KG1 (cell line): ENCODE results near the gene INTS2.
"Not testable (repeated sequence)": the region's sequence is repeated elsewhere in the genome, so short reads cannot be mapped to it uniquely, and the experiment has no call there.

Experiments
- DNase-seq: peaks from one replicate; lab custom pipeline; 2025; lab: John Stamatoyannopoulos, UW

INTS2 gene

DNA sequence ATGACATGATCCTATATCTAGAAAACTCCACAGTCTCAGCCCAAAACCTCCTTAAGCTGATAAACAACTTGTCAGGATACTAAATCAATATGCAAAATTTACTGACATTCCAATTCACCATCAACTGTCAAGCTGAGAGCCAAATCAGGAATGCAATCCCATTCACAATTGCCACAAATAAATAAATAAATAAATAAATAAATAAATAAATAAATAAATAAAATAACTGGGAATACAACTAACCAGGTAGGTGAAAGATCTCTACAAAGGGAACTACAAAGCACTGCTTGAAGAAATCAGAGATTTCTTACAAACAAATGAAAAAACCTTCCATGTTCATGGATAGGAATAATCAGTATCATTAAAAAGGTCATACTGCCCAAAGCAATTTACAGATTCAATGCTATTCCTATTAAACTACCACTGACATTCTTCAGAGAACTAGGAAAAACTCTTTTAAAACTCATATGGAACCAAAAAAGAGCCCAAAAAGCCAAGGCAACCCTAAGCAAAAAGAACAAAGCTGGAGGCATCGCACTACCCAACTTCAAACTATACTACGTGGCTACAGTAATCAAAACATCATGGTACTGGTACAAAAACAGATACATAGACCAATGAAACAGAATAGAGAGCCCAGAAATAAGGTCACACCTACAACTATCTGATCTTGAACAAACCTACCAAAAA, 102.2 kb downstream of the INTS2 start:
- no peak for DNase-seq

DNA sequence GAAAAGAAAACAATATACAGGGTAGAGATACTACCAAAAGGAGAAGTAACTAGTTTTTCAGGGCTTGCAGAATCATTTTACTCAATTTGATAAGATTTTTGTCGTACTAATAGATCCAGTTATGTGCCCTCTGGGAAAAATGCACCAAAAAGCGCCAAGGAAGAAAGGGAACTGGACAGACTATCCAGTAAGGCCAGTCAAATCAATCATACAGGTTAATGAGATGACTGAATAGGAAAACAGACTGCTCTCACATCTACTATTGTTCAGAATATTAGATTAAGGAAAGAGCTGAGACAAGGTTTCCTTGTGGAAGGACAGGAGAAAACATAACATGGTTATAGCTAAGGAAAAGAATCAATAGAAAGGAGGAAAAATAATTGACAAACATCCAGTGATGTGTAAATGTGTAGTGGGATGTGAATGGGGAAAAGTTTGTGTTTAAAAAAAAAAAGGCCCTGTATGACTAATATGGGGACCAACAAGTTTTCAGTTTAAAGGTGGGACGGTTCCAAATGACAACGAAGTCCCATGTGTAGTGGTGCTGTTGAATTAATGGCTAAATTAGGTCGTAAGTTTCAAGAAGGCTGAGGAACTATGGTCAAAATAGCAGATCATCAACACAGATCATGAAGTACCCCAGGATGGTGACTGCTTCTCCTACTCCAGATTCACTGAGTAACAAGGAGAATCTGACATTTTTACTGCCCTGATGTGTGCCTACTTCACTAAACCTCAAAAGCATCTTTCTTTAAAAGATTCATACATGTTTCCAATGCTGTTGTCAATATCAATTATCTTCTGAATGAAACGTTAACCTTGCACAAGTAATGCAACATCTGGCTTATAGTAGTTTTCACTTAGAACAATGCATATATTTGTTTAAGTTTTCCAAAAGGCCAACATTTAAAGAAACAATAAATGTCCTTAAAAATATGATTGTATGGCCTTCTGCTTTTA, 105.2 kb downstream of the INTS2 start:
- DNase-seq: no peak

- DNase-seq: no peak
Observed at GRCh38 chr17:61821655-61822054, 106.1 kb downstream of the INTS2 start.

- not testable (repeated sequence) for DNase-seq
Observed at GRCh38 chr17:61819265-61819664, 108.5 kb downstream of the INTS2 start.

GRCh38 chr17:61818225-61818624, 109.6 kb downstream of the INTS2 start:
- no peak for DNase-seq

GRCh38 chr17:61817452-61817851, 110.3 kb downstream of the INTS2 start:
- DNase-seq: no peak

- DNase-seq: peak; percentile 19
Observed at GRCh38 chr17:61816538-61816937, 111.2 kb downstream of the INTS2 start.

DNA sequence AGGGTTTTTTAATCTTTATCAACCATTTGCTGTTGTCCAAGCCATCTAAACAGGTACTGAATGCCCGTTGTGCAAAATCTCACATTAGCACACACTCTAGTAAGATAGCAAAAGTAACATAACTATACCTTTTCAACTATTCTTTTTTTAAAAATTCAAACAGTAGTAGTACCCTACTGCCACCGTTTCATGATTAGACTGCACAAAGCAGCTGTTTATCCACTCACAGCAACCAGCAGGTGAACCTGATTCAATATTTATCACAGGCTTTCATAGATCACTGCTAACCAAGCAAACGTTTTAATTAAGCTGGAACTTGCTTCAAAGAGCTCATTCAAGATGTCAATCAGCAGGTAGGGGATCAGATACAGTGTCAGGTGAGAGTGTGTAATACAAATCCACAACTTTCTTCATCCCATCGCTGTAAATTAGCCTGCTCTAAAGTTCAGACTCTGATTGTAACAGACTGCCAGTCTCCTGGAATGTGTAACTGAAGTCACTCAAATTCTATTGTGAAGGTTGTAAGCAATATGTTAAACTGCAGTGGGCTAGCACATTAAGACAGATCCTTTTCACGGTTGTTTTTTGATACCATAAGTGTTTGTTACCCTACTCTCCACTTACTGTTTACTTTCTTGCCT, 111.8 kb downstream of the INTS2 start:
- DNase-seq: no peak
